HG02642 (cell line): ENCODE measurements around the gene RAB27A.
"Not testable (repeated sequence)": the region's sequence is repeated elsewhere in the genome, so short reads cannot be mapped to it uniquely, and the experiment has no call there.

Experiments
- ATAC-seq: cut with Tn5 transposase; IDR thresholded peaks from one replicate; pipeline ENCODE4 v1.9.1; 2021; ENCODE audit warnings: mild to moderate bottlenecking; ENCODE audit not compliant: unreplicated experiment, poor library complexity

Gene RAB27A

DNA sequence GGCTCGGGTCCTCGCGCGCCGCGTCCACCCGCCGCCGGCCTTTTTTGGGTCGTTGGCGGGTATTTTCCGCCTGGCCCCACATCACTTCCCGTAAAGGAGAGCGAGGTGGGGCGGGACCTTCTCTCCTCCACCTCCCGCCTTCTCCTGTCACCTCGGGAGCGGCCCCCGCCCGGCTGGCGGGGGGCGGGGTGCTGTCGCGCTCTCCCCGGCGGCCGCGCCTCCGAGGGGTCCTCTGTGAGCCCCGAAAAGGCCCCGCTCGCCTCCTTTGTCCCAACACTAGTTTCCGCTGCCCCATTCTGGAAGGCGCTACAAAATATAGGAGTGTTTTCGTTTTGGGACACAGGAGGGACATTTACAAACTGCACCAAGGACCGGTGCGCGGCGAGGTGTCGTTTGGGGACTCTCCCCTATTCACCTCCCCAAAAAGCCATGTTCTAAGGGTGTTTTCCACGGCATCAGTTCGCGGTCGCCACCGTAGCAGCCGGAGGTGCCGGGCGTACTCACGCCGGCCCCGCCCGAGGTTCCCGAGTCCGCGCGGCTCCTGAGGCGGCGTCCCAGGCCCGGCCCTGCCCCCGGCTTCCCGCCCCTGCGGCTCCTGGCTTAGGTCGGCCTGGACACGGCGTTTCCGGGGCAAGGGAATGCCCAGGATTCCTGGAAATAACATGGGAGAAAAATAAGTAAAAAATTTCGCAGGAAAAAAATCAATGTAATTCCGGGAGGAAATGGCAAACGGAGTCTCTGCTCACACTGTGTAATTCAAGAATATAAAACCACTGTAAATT, at the start of gene RAB27A:
Gene RAB27A (minus strand): TSS at position 68 of the 782 bp plus-strand sequence. CDS start 54,879 bp downstream, outside the sequence.
- peak; percentile 80 for ATAC-seq

DNA sequence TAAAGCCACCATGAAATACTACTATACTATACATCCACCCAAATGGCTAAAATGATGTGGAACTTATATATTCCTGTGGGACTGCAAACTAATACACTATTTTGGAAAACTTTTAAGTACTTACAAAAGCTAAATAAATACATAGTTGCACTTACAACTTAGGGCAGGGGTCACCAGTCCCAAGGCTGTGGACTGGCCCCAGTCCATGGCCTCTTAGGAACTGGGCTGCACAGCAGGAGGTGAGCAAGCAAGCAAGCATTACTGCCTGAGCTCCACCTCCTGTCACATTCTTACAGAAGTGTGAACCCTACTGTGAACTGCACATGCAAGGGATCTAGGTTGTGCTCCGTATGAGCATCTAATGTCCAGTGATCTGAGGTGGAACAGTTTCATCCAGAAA, 47.5 kb upstream of the RAB27A start:
- no peak for ATAC-seq

DNA sequence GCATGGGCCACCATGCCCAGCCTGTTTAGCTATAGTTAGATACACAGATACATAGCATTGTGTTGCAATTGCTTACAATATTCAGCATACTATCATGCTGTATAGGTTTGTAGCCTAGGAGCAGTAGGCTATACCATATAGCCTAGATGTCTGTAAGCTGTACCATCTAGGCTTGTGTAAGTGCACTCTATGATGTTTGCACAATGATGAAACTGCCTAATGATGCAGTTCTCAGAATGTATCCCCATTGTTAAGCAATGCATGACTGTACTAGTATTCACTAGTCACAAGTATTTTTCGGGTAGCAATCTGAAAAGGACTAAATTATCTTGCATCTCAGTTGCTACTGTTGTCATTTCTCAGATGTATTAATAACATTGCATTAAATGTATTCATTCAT, 45.4 kb upstream of the RAB27A start:
- ATAC-seq: no peak

DNA sequence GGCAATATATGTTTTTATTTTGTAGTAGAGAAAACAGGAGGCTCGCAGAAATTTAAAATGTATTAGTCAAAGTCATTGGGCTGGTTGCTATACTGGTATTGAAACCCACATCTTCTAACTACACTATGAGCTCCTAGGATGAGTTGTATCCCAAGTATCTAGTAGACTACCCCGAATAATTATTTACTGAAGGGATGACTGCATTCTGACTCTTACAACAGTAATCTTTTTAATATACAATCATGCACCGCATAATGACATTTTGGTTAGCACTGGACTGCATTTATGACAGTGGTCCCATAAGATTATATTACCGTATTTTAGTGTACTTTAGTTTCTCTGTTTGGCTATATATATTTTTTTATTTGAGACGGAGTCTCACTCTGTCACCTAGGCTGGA, 44.8 kb upstream of the RAB27A start:
- ATAC-seq: no peak

DNA sequence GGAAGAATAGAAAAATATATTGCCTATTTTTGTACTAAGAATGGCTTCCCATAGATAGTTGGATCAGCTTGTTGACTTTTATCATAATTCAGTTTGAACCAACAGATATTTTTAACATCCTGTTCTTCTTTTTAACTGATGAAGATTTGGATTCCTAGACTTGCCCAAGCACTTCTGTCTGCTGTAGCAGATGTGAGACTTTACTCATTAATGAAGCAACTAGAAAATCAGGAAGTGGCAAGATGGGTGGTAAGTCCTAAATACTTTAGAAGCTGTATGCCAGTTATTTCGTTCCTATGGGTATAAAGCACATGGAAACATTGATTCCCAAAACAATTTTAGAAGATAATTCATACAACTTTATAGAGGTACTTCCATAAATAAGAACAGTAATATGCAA, 37.8 kb upstream of the RAB27A start:
- no peak for ATAC-seq

DNA sequence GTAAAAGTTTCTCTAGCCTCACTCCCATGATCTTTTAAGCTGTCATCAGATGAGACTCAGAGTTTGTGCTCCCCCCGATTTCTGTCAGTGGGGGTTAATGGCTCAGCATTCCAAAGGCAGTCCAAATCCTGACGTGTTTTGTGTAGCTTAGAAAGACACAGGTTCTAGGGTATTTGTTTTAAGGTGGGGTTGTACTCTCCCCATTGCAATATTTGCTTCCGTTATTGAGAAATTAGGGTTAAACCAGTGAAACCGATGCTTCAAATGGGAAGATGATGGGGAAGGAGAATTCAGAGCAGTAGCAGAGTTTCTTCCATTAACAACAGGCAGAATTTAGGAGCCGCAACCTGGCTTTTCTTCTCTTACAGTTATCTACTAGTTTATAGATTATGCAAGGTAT, 32.9 kb upstream of the RAB27A start:
- no peak for ATAC-seq

DNA sequence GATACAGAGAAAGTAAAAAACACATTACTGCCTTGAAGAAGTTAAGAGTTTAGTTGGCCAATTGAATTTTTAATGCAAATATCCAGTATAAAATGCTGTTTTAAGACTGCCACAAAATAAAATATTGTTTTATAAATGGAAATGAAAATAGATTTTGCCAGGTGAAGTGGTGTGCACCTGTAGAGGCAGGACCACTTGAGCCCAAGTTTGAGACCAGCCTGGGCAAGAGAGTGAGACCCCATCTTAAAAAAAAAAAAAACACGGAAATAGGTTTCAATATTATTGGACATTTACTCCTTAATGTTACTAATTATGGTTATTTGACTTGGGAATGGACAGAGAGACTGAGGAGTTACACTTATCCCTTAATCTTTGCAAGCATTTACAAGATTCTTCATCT, 31.4 kb upstream of the RAB27A start:
- ATAC-seq: no peak

DNA sequence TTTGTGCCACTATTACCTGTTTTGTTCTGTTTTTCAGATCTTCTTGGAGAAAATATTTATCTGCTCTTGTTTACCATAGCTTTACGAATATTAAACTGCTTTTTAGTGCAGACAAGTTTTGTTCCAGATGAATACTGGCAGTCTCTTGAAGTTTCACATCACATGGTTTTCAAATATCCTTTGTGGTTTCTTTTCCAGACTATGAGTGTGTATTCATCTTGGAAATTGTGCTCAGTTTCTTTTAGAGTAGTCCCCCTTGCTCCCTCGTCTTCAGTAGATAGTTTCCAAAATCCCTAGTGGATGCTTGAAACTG, 30.6 kb upstream of the RAB27A start:
- no peak for ATAC-seq

DNA sequence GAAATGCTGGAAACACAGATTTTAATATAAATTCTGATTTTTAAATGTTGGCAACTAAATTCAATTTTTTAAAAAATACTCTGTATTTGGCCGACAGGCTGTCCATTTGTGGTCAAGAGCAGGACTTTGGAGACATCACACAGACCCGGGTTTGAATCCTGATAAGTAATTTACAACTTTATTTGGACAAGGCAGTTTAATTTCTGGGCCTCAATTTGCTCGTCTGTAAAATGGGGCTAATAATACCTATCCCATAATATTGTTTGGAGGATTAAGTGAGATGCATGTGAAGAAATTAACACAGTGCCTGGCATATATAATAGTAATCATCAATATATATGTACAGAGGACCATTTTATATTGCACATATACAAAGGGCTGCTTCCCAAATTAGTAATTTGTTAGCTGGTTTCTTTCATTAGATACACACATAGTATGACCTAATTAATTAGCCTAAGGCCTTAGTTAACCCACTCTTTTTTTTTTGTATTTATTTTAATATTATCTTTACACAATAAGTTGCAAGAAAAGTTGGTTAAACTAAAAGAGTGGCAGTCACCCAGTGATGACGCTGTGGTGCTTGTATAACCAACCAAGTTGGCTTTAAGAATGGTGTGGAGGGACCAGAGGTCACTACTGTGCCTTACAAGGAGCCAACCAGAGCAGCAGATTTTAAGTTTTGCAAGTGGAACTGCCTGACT, 30.1 kb upstream of the RAB27A start:
- ATAC-seq: no peak

DNA sequence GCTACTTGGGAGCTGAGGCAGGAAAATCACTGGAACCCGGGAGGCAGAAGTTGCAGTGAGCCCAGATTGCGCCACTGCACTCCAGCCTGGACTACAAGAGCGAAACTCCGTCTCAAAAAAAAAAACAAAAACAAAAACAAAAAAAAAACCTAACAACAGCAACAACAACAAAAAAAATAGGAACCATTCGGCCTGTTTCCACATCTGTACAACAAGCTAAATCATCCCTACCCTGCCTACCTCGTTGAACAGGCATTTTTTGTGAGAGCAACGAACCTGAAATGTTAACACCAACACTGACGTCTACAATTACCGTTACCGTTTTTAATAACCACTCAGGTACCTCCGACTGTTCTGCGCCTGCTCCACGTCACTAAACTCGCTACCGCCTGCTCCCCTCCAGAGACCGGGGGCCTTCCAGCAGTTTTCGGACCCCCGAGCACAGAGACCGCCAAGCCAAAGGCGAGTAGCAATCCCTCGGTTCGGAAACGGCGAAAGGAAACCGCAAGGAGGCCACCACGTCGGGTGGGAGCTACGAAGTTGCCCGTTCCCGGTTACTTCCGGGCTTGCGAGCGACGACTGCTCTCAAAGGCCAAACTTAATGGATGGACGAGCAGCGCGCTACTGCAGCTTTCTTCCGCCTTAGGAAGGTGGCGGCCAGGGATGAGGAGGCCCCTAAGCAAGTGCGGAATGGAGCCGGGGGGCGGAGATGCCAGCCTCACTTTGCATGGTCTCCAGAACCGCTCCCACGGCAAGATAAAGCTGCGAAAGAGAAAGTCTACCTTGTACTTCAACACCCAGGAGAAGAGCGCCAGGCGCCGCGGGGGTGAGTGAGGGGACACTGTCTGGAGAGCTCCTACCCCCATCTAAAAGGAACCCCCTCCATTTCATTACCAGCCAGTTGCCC, 29.2 kb upstream of the RAB27A start, which contains the start of the genes PIGB and PIGBOS1:
Gene PIGB (plus strand): TSS at position 635 of the 907 bp plus-strand sequence. CDS start 29 bp downstream, at position 664.
Gene PIGBOS1 (minus strand): TSS at position 536 of the 907 bp plus-strand sequence. CDS start 1,331 bp downstream, outside the sequence.
- peak; percentile 97 for ATAC-seq

DNA sequence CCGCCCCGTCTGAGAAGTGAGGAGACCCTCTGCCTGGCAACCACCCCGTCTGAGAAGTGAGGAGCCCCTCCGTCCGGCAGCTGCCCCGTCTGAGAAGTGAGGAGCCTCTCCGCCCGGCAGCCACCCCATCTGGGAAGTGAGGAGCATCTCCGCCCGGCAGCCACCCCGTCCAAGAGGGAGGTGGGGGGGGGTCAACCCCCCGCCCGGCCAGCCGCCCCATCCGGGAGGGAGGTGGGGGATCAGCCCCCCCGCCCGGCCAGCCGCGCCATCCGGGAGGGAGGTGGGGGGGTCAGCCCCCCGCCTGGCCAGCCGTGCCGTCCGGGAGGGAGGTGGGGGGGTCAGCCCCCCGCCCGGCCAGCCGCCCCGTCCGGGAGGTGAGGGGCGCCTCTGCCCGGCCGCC, 13.2 kb upstream of the RAB27A start:
- ATAC-seq: not testable (repeated sequence)

DNA sequence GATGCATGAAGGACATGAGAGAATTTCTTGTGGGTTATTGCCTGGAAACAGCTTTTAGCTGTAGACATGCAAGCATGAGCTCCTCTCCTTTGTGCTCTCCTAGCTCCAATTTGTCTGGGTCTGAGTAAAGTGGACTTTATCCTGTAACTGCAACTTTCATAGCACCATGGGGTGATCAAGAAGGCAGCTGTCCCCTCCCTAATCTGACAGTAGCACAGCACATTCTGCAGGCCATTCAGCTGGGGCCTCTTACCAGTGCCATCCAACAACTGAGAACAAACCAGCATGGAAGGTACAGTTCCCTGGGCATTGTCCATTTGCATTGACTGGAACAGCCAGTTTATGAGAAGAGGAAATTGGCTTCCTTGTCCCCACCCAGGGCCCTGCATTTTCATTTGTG, 7.7 kb upstream of the RAB27A start:
- ATAC-seq: no peak

DNA sequence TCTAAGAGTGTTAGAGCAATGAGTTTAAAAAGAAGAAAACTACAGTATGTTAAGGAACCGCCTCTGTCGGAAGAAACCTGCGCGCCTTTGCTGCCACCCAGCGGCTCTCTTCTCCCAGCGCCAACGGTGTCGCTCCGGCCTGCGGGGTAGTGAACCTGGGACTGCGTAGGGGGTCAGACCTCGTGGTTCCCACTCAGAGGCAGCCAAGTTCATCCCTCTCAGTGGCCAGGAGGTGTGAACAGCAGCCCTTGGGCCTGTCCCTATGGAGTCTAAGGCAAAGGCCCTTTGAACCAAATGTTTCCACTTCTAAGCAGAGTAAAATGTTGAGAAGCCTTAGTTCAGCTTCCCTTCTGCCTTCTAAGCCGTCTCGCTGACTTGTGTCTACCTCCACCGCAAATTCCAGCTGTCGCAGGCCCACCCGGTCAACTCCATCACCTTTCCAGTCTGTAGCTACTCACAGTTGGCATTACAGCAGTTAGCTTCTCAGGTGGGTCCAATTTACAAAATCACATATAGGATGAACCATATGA, 980 bp upstream of the RAB27A start:
- peak; percentile 77 for ATAC-seq

DNA sequence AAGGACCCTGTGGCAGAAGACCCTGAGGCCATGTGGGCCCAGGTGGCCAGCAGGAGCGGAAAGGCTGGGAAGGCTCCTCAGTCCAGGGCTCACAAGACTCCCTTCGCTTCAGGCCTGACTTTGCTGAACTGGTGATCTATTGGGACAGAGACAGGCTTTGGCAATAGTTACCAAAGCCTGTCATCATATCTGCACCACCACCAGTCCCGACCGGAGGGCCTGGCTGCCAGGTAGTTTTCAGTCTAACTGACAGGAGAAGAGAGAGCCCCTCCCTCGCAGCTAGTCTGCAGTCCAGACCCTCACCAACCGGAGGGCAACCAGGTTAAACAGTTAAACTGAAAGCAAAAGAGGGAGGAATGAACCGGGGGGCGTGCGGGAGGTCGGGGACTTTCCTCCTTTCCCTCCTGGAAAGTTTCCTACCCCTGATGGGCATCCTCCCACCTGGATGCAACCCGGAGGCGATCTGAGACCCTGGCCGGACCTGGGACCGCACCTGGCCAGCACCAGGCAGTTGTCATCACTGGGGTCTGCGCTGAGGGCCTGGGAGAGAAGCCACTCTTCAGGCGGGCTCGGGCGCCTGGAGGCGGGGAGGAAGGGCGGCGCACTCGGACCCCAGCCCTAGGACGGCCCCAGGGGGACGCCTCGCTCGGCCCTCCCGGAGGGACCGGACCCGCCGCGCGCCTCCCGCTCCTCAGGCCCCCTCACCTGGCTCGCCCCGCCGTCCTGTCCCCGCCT, 435 bp downstream of the RAB27A start:
- ATAC-seq: peak; percentile 46

DNA sequence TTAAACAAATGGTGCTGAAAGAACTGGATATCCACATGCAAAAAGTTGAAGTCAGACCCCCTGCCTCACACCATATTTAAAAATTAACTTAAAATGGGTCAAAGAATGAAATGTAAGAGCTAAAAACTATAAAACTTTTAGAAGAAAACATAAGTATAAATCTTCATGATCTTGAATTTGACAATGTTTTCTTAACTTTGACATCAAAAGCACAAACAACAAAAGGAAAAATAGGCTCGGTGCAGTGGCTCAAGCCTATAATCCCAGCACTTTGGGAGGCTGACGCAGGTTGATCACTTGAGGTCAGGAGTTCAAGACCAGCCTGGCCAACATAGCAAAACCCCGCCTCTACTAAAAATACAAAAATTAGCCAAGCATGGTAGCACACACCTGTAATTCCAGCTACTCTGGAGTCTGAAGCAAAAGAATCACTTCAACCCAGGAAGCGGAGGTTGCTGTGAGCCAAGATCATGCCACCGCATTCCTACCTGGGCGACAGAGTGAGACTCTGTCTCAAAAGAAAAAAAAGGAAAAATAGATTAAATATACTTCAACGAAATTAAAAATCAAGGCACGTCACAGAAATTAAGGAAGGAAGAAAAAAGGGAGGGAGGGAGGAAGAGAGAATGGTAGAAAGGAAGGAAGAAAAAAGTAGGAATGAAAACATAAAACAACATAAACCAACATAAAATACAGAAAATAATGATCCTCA, 1.5 kb downstream of the RAB27A start:
- ATAC-seq: no peak

DNA sequence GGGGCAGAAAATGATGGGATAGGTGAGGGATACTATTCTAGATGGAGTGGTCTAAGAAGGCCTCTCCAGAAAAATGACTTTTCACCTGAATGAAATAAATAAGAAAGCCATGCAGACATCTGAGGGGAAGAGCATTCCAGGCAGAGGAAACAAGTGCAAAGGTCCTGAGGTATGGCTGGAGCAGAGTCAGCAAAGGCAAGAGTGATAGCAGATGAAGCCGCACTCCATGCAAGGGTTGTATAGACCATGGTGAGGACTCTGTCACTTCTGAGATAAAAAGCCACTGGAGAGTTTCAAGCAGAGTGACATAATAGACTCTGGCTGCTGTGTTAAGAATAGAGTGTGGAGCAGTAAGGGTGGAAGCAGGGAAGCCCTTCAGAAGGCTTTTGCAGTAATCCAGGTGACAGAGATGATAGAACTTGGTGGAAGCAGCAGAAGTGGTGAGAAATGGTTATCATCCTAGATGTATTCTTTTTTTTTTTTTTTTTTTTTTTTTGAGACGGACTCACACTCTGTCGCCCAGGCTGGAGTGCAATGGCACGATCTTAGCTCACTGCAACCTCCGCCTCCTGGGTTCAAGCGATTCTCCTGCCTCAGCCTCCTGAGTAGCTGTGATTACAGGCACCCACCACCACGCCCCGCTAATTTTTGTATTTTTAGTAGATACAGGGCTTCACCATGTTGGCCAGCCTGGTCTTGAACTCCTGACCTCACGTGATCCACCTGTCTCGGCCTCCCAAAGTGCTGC, 3.0 kb downstream of the RAB27A start:
- ATAC-seq: not testable (repeated sequence)

DNA sequence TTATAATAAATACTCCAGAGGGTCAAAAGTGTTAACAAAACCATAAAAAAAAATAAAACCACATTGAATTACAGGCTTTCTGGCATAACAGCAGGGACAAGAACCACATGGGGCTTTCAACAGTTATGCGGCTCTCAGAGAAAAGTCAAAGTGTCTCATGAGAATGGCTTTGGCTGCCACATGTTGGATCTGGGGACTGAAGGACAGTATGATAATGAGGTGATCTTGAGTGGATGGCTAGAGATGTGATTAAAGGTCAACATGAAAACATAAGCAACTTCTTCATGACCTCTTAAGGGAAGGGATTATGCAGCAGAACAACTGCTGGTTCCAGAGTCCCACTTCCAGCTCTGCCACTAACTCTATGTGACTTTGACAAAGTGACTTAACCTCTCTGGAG, 5.2 kb downstream of the RAB27A start:
- ATAC-seq: no peak

DNA sequence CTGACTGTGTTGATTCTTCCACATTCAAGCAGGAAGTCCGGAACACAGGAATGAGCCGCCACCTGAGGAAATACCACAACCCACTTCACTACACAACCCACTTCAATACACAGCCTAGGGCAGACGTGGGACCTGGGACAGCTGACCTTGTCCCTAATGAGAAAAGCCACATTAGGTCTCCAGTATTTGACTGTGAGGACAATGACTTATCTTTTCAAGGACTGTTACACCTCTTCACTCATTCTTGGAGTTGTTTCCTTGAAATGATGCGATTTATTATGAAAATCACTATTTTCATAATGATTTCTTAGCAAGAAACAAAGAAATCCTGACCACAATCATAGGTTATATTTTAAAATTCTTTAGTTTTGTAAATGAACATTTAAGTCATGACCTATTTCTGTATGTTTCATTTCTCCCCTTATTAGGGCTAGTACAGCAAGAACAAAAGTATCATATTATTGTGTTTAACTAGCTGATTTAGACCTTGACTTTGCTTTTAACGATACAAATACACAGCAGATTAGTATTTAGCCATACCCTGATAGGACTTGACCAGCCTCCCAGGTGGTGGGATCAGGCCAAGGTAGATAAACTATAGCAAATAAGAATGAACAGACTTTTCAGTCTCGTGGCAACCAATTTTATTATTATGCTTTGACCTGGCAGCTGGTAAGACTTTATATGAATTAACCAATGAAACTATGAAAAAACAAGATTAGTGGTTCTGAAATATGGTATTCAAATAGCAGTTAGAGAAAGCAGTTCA, 6.0 kb downstream of the RAB27A start:
- ATAC-seq: no peak
